ENCODE results near the gene MXD4. TPM values are rescaled to one million over a fixed set of nuclear protein-coding genes. Genes with fewer than 3 reads are reported as not detected.

The MXD4 gene
- total and polyA plus RNA-seq, 2 experiments from 2014 or later = 30.9 to 70.5 TPM

GRCh38 chr4:2243681-2244380 is 18.1 kb downstream of the MXD4 start:
- WGBS, 2 experiments (ENCODE audit: low coverage in 1 of 2, low lambda C conversion rate in 2 of 2, missing lambda C conversion rate in 2 of 2) = 25 to 28% methylated on average over 5 of the region's 5 CpGs

DNA sequence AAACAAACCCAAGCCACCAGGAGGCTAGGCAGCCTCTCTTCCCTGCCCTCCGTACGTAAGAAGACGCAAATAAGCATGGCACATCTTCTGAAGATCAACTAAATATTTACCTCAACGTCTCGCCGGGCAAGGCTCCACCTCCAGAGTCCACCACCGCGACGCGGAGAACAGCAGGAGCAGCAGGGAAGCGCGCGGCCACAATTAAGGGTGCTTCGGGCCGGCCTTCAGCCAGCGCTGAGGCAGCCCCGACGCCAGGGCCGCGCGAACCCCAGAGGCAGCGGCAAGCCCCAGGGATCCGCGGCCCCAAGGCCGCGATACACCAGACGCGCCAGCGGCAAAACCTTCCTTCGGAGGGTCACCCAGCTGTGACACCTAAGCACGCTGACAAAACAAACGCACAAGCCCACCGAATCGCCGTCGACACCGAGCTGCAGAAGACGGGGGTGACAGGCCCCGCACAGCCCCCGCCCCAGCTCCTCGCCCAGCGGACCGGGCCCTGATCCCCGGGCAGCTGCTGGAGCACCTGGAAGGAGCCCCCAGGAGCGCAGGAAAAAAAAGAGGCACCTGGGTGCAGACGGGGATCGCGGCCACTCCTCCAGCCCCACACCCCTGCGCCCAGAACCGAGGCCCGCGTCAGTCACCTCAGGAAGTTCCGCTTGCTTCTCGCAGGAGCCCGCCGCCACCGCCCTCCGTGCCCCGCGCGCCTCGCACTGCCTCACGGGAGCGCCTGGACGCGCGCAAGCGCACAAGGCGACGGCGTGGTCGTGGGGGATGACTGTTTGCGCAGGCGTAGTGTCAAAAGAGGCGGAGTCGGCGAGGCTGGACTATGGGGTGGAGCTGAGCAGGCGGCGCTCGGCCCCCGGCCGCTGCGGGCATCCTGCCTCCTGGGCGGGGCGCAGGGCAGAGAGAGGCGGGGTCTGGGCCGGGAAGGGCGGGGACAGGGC is 20.2 kb downstream of the MXD4 start, which contains the start of the genes HAUS3 and POLN:
TSS of gene HAUS3 (minus strand) at position 712 of the 944 bp plus-strand sequence. CDS start 1,175 bp downstream, outside the sequence.
TSS of gene POLN (minus strand) at position 712 of the 944 bp plus-strand sequence. CDS start 12,890 bp downstream, outside the sequence.
- H3K4me1 ChIP-seq (ENCODE audit: insufficient read depth) = peaks cover 29% of the 10 kb centered on the region
- H3K79me2 ChIP-seq (ENCODE audit: insufficient read depth) = peaks cover 49% of the 10 kb centered on the region
- H3K4me3 ChIP-seq = peak within 1 kb of the TSS; percentile 83
- no peaks in the 10 kb centered on the region for H3K27me3 ChIP-seq (replicated peaks; ENCODE audit: insufficient read depth)
- peaks cover 18% of the 10 kb centered on the region for H3F3A ChIP-seq (ENCODE audit: insufficient read depth)
- H3K4me2 ChIP-seq (ENCODE audit: unreplicated experiment) = peak within 1 kb of the TSS; percentile 77
- no peaks in the 10 kb centered on the region for H3K9me3 ChIP-seq (ENCODE audit: low read depth)
- peak within 1 kb of the TSS; percentile 86 for H2AFZ ChIP-seq
- no peaks in the 10 kb centered on the region; the same call in 1 of the 2 replicates for H3K36me3 ChIP-seq (ENCODE audit: low read depth)
- peak within 1 kb of the TSS; percentile 22 for H3K27ac ChIP-seq
- no peaks in the 10 kb centered on the region for H3K9me2 ChIP-seq (ENCODE audit: insufficient read depth)
- TF ChIP-seq EZH2phosphoT487 (IDR thresholded peaks at IDR 0.05; ENCODE audit: insufficient read depth, low read depth) (no peak), EZH2 (IDR thresholded peaks at IDR 0.05; ENCODE audit: insufficient read depth, poor library complexity, severe bottlenecking) (no peak)
- peak within 1 kb of the TSS; percentile 87 for H3K9ac ChIP-seq
- H4K20me1 ChIP-seq (ENCODE audit: insufficient read depth) = 0 out of 2 replicates have a peak, but pooled peaks cover 3% of the 10 kb centered on the region
- in situ Hi-C loops (cut with MboI) = no loop called here
- WGBS, 2 experiments (ENCODE audit: low coverage in 1 of 2, low lambda C conversion rate in 2 of 2, missing lambda C conversion rate in 2 of 2) = 1% methylated on average over 63 to 83 of the region's 88 CpGs
- peak; percentile 99 for DNase-seq

More at GRCh38 chr4:2243681-2244380, 18.1 kb downstream of the MXD4 start:
- H3K9me2 ChIP-seq (ENCODE audit: insufficient read depth) = no peaks in the 10 kb centered on the region
- H3K36me3 ChIP-seq (ENCODE audit: low read depth) = no peaks in the 10 kb centered on the region; the same call in 1 of the 2 replicates
- H3F3A ChIP-seq (ENCODE audit: insufficient read depth) = peaks cover 18% of the 10 kb centered on the region
- no peak overlapping the region for H3K4me2 ChIP-seq (ENCODE audit: unreplicated experiment)
- 0 out of 2 replicates have a peak overlapping the region, but pooled peaks have one; percentile 14 for H3K9ac ChIP-seq
- H4K20me1 ChIP-seq (ENCODE audit: insufficient read depth) = no peaks in the 10 kb centered on the region
- H3K27me3 ChIP-seq (replicated peaks; ENCODE audit: insufficient read depth) = no peaks in the 10 kb centered on the region
- H3K4me3 ChIP-seq = no peak overlapping the region
- no peak for TF ChIP-seq EZH2 (IDR thresholded peaks at IDR 0.05; ENCODE audit: insufficient read depth, poor library complexity, severe bottlenecking)
- no peak for TF ChIP-seq EZH2phosphoT487 (IDR thresholded peaks at IDR 0.05; ENCODE audit: insufficient read depth, low read depth)
- no peak overlapping the region for H3K27ac ChIP-seq
- H3K4me1 ChIP-seq (ENCODE audit: insufficient read depth) = peaks cover 20% of the 10 kb centered on the region
- no peaks in the 10 kb centered on the region for H3K9me3 ChIP-seq (ENCODE audit: low read depth)
- peaks cover 29% of the 10 kb centered on the region for H3K79me2 ChIP-seq (ENCODE audit: insufficient read depth)
- peak; percentile 59 for DNase-seq
- peak overlapping the region; percentile 59 for H2AFZ ChIP-seq
- in situ Hi-C loops (cut with MboI) = no loop called here

GRCh38 chr4:2241003-2241402 is 20.9 kb downstream of the MXD4 start:
- peak overlapping the region; percentile 86 for H2AFZ ChIP-seq
- peaks cover 18% of the 10 kb centered on the region for H3F3A ChIP-seq (ENCODE audit: insufficient read depth)
- peaks cover 54% of the 10 kb centered on the region for H3K79me2 ChIP-seq (ENCODE audit: insufficient read depth)
- no peak for DNase-seq
- H3K4me1 ChIP-seq (ENCODE audit: insufficient read depth) = peaks cover 29% of the 10 kb centered on the region
- in situ Hi-C loops (cut with MboI) = no loop called here
- peak overlapping the region; percentile 83 for H3K4me3 ChIP-seq
- peaks cover 2% of the 10 kb centered on the region for H3K36me3 ChIP-seq (ENCODE audit: low read depth)
- peak overlapping the region; percentile 77 for H3K4me2 ChIP-seq (ENCODE audit: unreplicated experiment)
- H3K9me2 ChIP-seq (ENCODE audit: insufficient read depth) = no peaks in the 10 kb centered on the region
- H4K20me1 ChIP-seq (ENCODE audit: insufficient read depth) = 0 out of 2 replicates have a peak, but pooled peaks cover 3% of the 10 kb centered on the region
- peak overlapping the region; percentile 87 for H3K9ac ChIP-seq
- no peaks in the 10 kb centered on the region for H3K9me3 ChIP-seq (ENCODE audit: low read depth)
- TF ChIP-seq EZH2 (IDR thresholded peaks at IDR 0.05; ENCODE audit: insufficient read depth, poor library complexity, severe bottlenecking) (no peak), EZH2phosphoT487 (IDR thresholded peaks at IDR 0.05; ENCODE audit: insufficient read depth, low read depth) (no peak)
- 7 to 12% methylated on average over 7 of the region's 7 CpGs for WGBS, 2 experiments (ENCODE audit: low coverage in 1 of 2, low lambda C conversion rate in 2 of 2, missing lambda C conversion rate in 2 of 2)
- no peaks in the 10 kb centered on the region for H3K27me3 ChIP-seq (replicated peaks; ENCODE audit: insufficient read depth)
- H3K27ac ChIP-seq = peak overlapping the region; percentile 22
